HepG2 (cell line): Measurements from ENCODE around the gene CLEC16A. TPM values are rescaled to one million over a fixed set of nuclear protein-coding genes. Genes with fewer than 3 reads are reported as not detected.

Source experiments
- CREBL2 ChIP-seq: sonication (generic); formaldehyde crosslinking; IDR thresholded peaks from 2 replicates; pipeline ENCODE4 v1.8.1; 2023; ENCODE audit warnings: missing genetic modification reagents, mild to moderate bottlenecking, borderline replicate concordance
- CTCF ChIP-seq: sonication (generic); formaldehyde crosslinking; IDR thresholded peaks from 2 replicates; pipeline ENCODE4 v1.5.0; 2020; ENCODE audit warnings: mild to moderate bottlenecking, missing genetic modification reagents, moderate library complexity
- FLYWCH1 ChIP-seq: sonication (generic); formaldehyde crosslinking; IDR thresholded peaks from 2 replicates; pipeline ENCODE4 v1.8.1; 2023; ENCODE audit warnings: mild to moderate bottlenecking, missing genetic modification reagents
- GATAD2A ChIP-seq: IDR thresholded peaks from 2 replicates; pipeline ENCODE4 v1.6.1; 2016
- HHEX ChIP-seq: IDR thresholded peaks from 2 replicates; pipeline ENCODE4 v1.6.1; 2016; ENCODE audit warnings: control low read depth
- HINFP ChIP-seq: sonication (generic); formaldehyde crosslinking; IDR thresholded peaks from 2 replicates; pipeline ENCODE4 v1.4.0; 2020; ENCODE audit warnings: low read depth, mild to moderate bottlenecking, missing genetic modification reagents
- KLF12 ChIP-seq: sonication (generic); formaldehyde crosslinking; IDR thresholded peaks from 2 replicates; pipeline ENCODE4 v1.4.0; 2020; ENCODE audit warnings: missing genetic modification reagents, borderline replicate concordance
- MEIS1 ChIP-seq: sonication (generic); formaldehyde crosslinking; IDR thresholded peaks from 2 replicates; pipeline ENCODE4 v1.9.0; 2021; ENCODE audit warnings: mild to moderate bottlenecking, missing genetic modification reagents, moderate library complexity, borderline replicate concordance
- MLXIP ChIP-seq: sonication (generic); formaldehyde crosslinking; IDR thresholded peaks from 2 replicates; pipeline ENCODE4 v1.9.0; 2021; ENCODE audit warnings: missing genetic modification reagents, borderline replicate concordance
- NFYB ChIP-seq: sonication (generic); formaldehyde crosslinking; IDR thresholded peaks from 2 replicates; pipeline ENCODE4 v1.4.0; 2020; ENCODE audit warnings: missing genetic modification reagents
- NR2F6 ChIP-seq, 2 experiments: IDR thresholded peaks; 2 replicates each; pipeline ENCODE4 v1.6.1; 2016; ENCODE audit warnings: antibody characterized with exemption in 1 of 2, mild to moderate bottlenecking in 1 of 2
- PREB ChIP-seq: sonication (generic); formaldehyde crosslinking; IDR thresholded peaks from 2 replicates; pipeline ENCODE4 v1.4.0; 2020; ENCODE audit warnings: missing genetic modification reagents
- RXRB ChIP-seq: IDR thresholded peaks from 2 replicates; pipeline ENCODE4 v1.6.1; 2016; ENCODE audit warnings: borderline replicate concordance, missing genetic modification reagents, missing compliant biosample characterization
- SALL1 ChIP-seq: sonication (generic); formaldehyde crosslinking; IDR thresholded peaks from 2 replicates; pipeline ENCODE4 v1.8.0; 2022; ENCODE audit warnings: mild to moderate bottlenecking, missing genetic modification reagents
- TP53 ChIP-seq: sonication (generic); formaldehyde crosslinking; conservative IDR thresholded peaks from 2 replicates; pipeline ENCODE4 v1.4.0; 2020; ENCODE audit warnings: missing genetic modification reagents
- ZKSCAN5 ChIP-seq: sonication (generic); formaldehyde crosslinking; IDR thresholded peaks from 2 replicates; pipeline ENCODE4 v1.5.1; 2020; ENCODE audit warnings: mild to moderate bottlenecking, missing genetic modification reagents
- ZNF30 ChIP-seq: sonication (generic); formaldehyde crosslinking; IDR thresholded peaks from 2 replicates; pipeline ENCODE4 v1.5.0; 2020; ENCODE audit warnings: mild to moderate bottlenecking, missing genetic modification reagents
- ZNF430 ChIP-seq: sonication (generic); formaldehyde crosslinking; IDR thresholded peaks from 2 replicates; pipeline ENCODE4 v1.9.0; 2021; ENCODE audit warnings: mild to moderate bottlenecking, missing genetic modification reagents
- polyA plus RNA-seq, 8 experiments: library from polyadenylated mRNA; depleted of rRNA in 3 of 8; stranded (reverse) in 7 of 8; unstranded in 1 of 8; fragments of >200 nt; fragmentation: Illumina TruSeq in 4 of 8; extraction: Trizol in 4 of 8; gene quantifications; 2 replicates each; pipeline versions ENCODE4 v1.2.1 to v1.2.3, GENCODE V29; 2011 to 2016; ENCODE audit warnings: low read depth in 4 of 8, missing spikeins in 1 of 8, mixed read lengths in 1 of 8; ENCODE audit not compliant: insufficient read depth in 1 of 8
- total RNA-seq, 5 experiments: library from RNA; depleted of rRNA; stranded (reverse); fragments of >200 nt; fragmentation: Illumina TruSeq; extraction: Trizol; gene quantifications; 2 replicates each; pipeline ENCODE4 v1.2.3, GENCODE V29; 2016; ENCODE audit warnings: low read depth in 1 of 5
- TF ChIP-seq, protein P1 (sequence below): sonication (generic); formaldehyde crosslinking; IDR thresholded peaks from 2 replicates; pipeline ENCODE4 v1.5.1; 2020; ENCODE audit warnings: mild to moderate bottlenecking, missing genetic modification reagents, moderate library complexity

CLEC16A gene
- total and polyA plus RNA-seq, 2 of the 13 experiments (the other 11 are each of a cell fraction or from before 2014, with no cell fraction given): 8.5 to 10.3 TPM

- TF ChIP-seq PREB (CRISPR knock-in tag): no peak
- TF ChIP-seq FLYWCH1 (CRISPR knock-in tag): no peak
- TF ChIP-seq, protein P1, sequence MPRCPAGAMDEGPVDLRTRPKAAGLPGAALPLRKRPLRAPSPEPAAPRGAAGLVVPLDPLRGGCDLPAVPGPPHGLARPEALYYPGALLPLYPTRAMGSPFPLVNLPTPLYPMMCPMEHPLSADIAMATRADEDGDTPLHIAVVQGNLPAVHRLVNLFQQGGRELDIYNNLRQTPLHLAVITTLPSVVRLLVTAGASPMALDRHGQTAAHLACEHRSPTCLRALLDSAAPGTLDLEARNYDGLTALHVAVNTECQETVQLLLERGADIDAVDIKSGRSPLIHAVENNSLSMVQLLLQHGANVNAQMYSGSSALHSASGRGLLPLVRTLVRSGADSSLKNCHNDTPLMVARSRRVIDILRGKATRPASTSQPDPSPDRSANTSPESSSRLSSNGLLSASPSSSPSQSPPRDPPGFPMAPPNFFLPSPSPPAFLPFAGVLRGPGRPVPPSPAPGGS (CRISPR knock-in tag): peak; percentile 42; the same call in 1 of the 2 replicates
- TF ChIP-seq MLXIP: no peak
- TF ChIP-seq HHEX (CRISPR knock-in tag): no peak
- no peak for TF ChIP-seq ZNF30 (CRISPR knock-in tag)
- TF ChIP-seq ZNF430 (CRISPR knock-in tag): no peak
- 0 out of 2 replicates have a peak, but pooled peaks have one; percentile 29 for TF ChIP-seq GATAD2A (CRISPR knock-in tag)
- peak; percentile 37; the same call in 1 of the 2 replicates for TF ChIP-seq SALL1
- peak; percentile 71 for TF ChIP-seq NR2F6 (IDR thresholded peaks at IDR 0.05)
- peak; percentile 66 for TF ChIP-seq NR2F6 (CRISPR knock-in tag; IDR thresholded peaks at IDR 0.05)
- TF ChIP-seq RXRB (CRISPR knock-in tag): peak; percentile 71
- TF ChIP-seq KLF12: no peak
- no peak for TF ChIP-seq NFYB
- TF ChIP-seq TP53: no peak
- no peak for TF ChIP-seq MEIS1 (CRISPR knock-in tag)
- no peak for TF ChIP-seq HINFP (CRISPR knock-in tag)
- peak; percentile 38; the same call in 1 of the 2 replicates for TF ChIP-seq CTCF (CRISPR knock-in tag)
- TF ChIP-seq CREBL2: no peak
- TF ChIP-seq ZKSCAN5 (CRISPR knock-in tag): no peak
Measured at GRCh38 chr16:11152677-11153331, 208.4 kb downstream of the CLEC16A start (continued).
